RWPE1 (cell line): ENCODE measurements around the gene ZNF423.

Source experiments
- CTCF ChIA-PET: fragments of 350-600 bp; sonication (Branson Sonifier 250); formaldehyde crosslinking; extraction: SDS; loops from one replicate; lab custom pipeline; 2021; lab: Yijun Ruan, JAX
- POLR2A ChIA-PET: fragments of 400-600 bp; formaldehyde crosslinking; extraction: SDS; loops from one replicate; lab custom pipeline; 2020; ENCODE audit warnings: antibody characterized with exemption; ENCODE audit not compliant: low non-redundant PET; lab: Yijun Ruan, JAX
- DNase-seq: peaks from one replicate; pipeline ENCODE4 v3.0.0; 2012; ENCODE audit warnings: low spot score
- H3K27ac ChIP-seq: fragments of 450-650 bp; 2 replicates; pipeline ENCODE4 v1.5.1; 2017
- CTCF ChIP-seq: fragments of 450-650 bp; conservative IDR thresholded peaks from 2 replicates; pipeline ENCODE4 v1.5.1; 2017; ENCODE audit warnings: low read depth, mild to moderate bottlenecking

Gene ZNF423

GRCh38 chr16:49744244-49745220 lies 111.4 kb downstream of the ZNF423 start:
- no peak for TF ChIP-seq CTCF
- CTCF ChIA-PET = no interaction called here
- POLR2A ChIA-PET = no interaction called here
- H3K27ac ChIP-seq = no peak overlapping the region
- DNase-seq = no peak

GRCh38 chr16:49743658-49744057 lies 112.3 kb downstream of the ZNF423 start:
- no peak for DNase-seq
- ChIA-PET CTCF (no interaction called here), POLR2A (no interaction called here)
- TF ChIP-seq CTCF = no peak
- H3K27ac ChIP-seq = no peak overlapping the region

- ChIA-PET POLR2A (no interaction called here), CTCF (no interaction called here)
- no peak for DNase-seq
- TF ChIP-seq CTCF = no peak
- H3K27ac ChIP-seq = no peak overlapping the region
Observed at GRCh38 chr16:49743203-49743464, 112.8 kb downstream of the ZNF423 start.

GRCh38 chr16:49742428-49743202 lies 113.3 kb downstream of the ZNF423 start:
- ChIA-PET CTCF (no interaction called here), POLR2A (no interaction called here)
- DNase-seq = no peak
- no peak overlapping the region for H3K27ac ChIP-seq
- no peak for TF ChIP-seq CTCF

GRCh38 chr16:49740256-49740655 lies 115.7 kb downstream of the ZNF423 start:
- ChIA-PET CTCF (no interaction called here), POLR2A (no interaction called here)
- no peak for DNase-seq
- H3K27ac ChIP-seq = no peak overlapping the region
- no peak for TF ChIP-seq CTCF

- ChIA-PET POLR2A (no interaction called here), CTCF (no interaction called here)
- no peak overlapping the region for H3K27ac ChIP-seq
- DNase-seq = no peak
- TF ChIP-seq CTCF = no peak
Observed at GRCh38 chr16:49739381-49739780, 116.5 kb downstream of the ZNF423 start.
